ENCODE results near the gene TUBB4B. TPM values are rescaled to one million over a fixed set of nuclear protein-coding genes. Genes with fewer than 3 reads are reported as not detected.

Gene TUBB4B
- total and polyA plus RNA-seq, 2 experiments from 2014 or later = 334 to 389 TPM

GRCh38 chr9:137266585-137267453 lies 25.7 kb downstream of the TUBB4B start:
- H3K36me3 Mint-ChIP-seq (ENCODE audit: low read depth) = peaks cover 40% of the 10 kb centered on the region
- TF ChIP-seq POLR2AphosphoS5 (IDR thresholded peaks at IDR 0.05; ENCODE audit: low read depth) (no peak), EZH2 (IDR thresholded peaks at IDR 0.05; ENCODE audit: low read depth, unreplicated experiment) (no peak), STAT1 (IDR thresholded peaks at IDR 0.05; ENCODE audit: unreplicated experiment) (no peak)
- H3K27ac Mint-ChIP-seq = no peak overlapping the region
- H3K9me2 ChIP-seq (ENCODE audit: insufficient read depth) = no peaks in the 10 kb centered on the region
- H4K20me1 ChIP-seq (replicated peaks; ENCODE audit: insufficient read depth) = 0 out of 2 replicates have a peak, but pooled peaks cover 9% of the 10 kb centered on the region
- no peak overlapping the region for H3K27ac ChIP-seq (ENCODE audit: low read depth)
- peaks cover 16% of the 10 kb centered on the region for H3K27me3 Mint-ChIP-seq (ENCODE audit: insufficient read depth, low read depth, poor library complexity)
- peaks cover 10% of the 10 kb centered on the region; the same call in 1 of the 2 replicates for H3K36me3 ChIP-seq (ENCODE audit: insufficient read depth)
- ATAC-seq (no peak), DNase-seq (ENCODE audit: low spot score) (no peak)
- H3K79me2 ChIP-seq (replicated peaks; ENCODE audit: insufficient read depth) = no peaks in the 10 kb centered on the region
- H2AFZ ChIP-seq = no peak overlapping the region
- no peaks in the 10 kb centered on the region for H3K27me3 ChIP-seq (ENCODE audit: insufficient read depth)
- no peaks in the 10 kb centered on the region for H3K9me3 Mint-ChIP-seq
- H3K4me2 ChIP-seq = no peak overlapping the region
- H3K4me1 ChIP-seq (ENCODE audit: insufficient read depth) = no peaks in the 10 kb centered on the region
- no peak overlapping the region for H3K4me3 ChIP-seq
- H3K4me3 Mint-ChIP-seq = no peak overlapping the region
- no peaks in the 10 kb centered on the region for H3F3A ChIP-seq (replicated peaks; ENCODE audit: low read depth)
- H3K4me1 Mint-ChIP-seq = peaks cover under 1% of the 10 kb centered on the region; the same call in 2 of the 3 replicates

- no peak for TF ChIP-seq ZNF331 (CRISPR knock-in tag; IDR thresholded peaks at IDR 0.05; ENCODE audit: low read depth)
- no peak overlapping the region for H3K4me3 Mint-ChIP-seq
- Histone ChIP-seq H3K79me2 (replicated peaks; ENCODE audit: insufficient read depth) (no peaks in the 10 kb centered on the region), H3F3A (replicated peaks; ENCODE audit: low read depth) (no peaks in the 10 kb centered on the region), H3K4me3 (no peak overlapping the region), H4K20me1 (replicated peaks; ENCODE audit: insufficient read depth) (0 out of 2 replicates have a peak, but pooled peaks cover 9% of the 10 kb centered on the region), H3K4me1 (ENCODE audit: insufficient read depth) (no peaks in the 10 kb centered on the region), H3K27me3 (ENCODE audit: insufficient read depth) (no peaks in the 10 kb centered on the region), H3K27ac (ENCODE audit: low read depth) (no peak overlapping the region), H3K9me2 (ENCODE audit: insufficient read depth) (no peaks in the 10 kb centered on the region), H2AFZ (no peak overlapping the region), H3K4me2 (no peak overlapping the region), H3K36me3 (ENCODE audit: insufficient read depth) (peaks cover 10% of the 10 kb centered on the region; the same call in 1 of the 2 replicates)
- H3K9me3 Mint-ChIP-seq = no peaks in the 10 kb centered on the region
- DNase-seq (ENCODE audit: low spot score) (no peak), ATAC-seq (no peak)
- H3K36me3 Mint-ChIP-seq (ENCODE audit: low read depth) = peaks cover 36% of the 10 kb centered on the region
- peaks cover 16% of the 10 kb centered on the region for H3K27me3 Mint-ChIP-seq (ENCODE audit: insufficient read depth, low read depth, poor library complexity)
- peak overlapping the region; percentile 62; the same call in 1 of the 2 replicates for H3K27ac Mint-ChIP-seq
- peaks cover under 1% of the 10 kb centered on the region for H3K4me1 Mint-ChIP-seq
These were observed 26.9 kb downstream of the TUBB4B start for GRCh38 chr9:137267933-137268355.

- Mint-ChIP-seq H3K4me3 (no peak overlapping the region), H3K27ac (peak overlapping the region; percentile 62; the same call in 1 of the 2 replicates), H3K36me3 (ENCODE audit: low read depth) (peaks cover 35% of the 10 kb centered on the region), H3K27me3 (ENCODE audit: insufficient read depth, low read depth, poor library complexity) (peaks cover 17% of the 10 kb centered on the region), H3K9me3 (no peaks in the 10 kb centered on the region), H3K4me1 (peaks cover 8% of the 10 kb centered on the region)
- Histone ChIP-seq H3K9me2 (ENCODE audit: insufficient read depth) (no peaks in the 10 kb centered on the region), H3K27ac (ENCODE audit: low read depth) (peak overlapping the region; percentile 32; the same call in 1 of the 2 replicates), H3K4me2 (no peak overlapping the region), H2AFZ (no peak overlapping the region), H3F3A (replicated peaks; ENCODE audit: low read depth) (no peaks in the 10 kb centered on the region), H3K79me2 (replicated peaks; ENCODE audit: insufficient read depth) (no peaks in the 10 kb centered on the region), H3K36me3 (ENCODE audit: insufficient read depth) (peaks cover 10% of the 10 kb centered on the region; the same call in 1 of the 2 replicates), H4K20me1 (replicated peaks; ENCODE audit: insufficient read depth) (0 out of 2 replicates have a peak, but pooled peaks cover 9% of the 10 kb centered on the region), H3K4me3 (no peak overlapping the region), H3K27me3 (ENCODE audit: insufficient read depth) (no peaks in the 10 kb centered on the region), H3K4me1 (ENCODE audit: insufficient read depth) (no peaks in the 10 kb centered on the region)
- ATAC-seq (no peak), DNase-seq (ENCODE audit: low spot score) (no peak)
- TF ChIP-seq CREB1 (CRISPR knock-in tag; IDR thresholded peaks at IDR 0.05; ENCODE audit: low read depth) (no peak), REST (IDR thresholded peaks at IDR 0.05; ENCODE audit: unreplicated experiment) (no peak)
These were observed 27.6 kb downstream of the TUBB4B start for GRCh38 chr9:137268538-137269201.

All from GM23338 (cell line).